Measurements from ENCODE around the gene RAB4A. TPM values are rescaled to one million over a fixed set of nuclear protein-coding genes. Genes with fewer than 3 reads are reported as not detected.
A peak's percentile ranks its signal among the peaks of the same experiment; 100 is the strongest.

RAB4A gene
- total and polyA plus RNA-seq, 2 of the 13 experiments (the other 11 are each of a cell fraction or from before 2014, with no cell fraction given): 56.0 to 80.1 TPM

DNA sequence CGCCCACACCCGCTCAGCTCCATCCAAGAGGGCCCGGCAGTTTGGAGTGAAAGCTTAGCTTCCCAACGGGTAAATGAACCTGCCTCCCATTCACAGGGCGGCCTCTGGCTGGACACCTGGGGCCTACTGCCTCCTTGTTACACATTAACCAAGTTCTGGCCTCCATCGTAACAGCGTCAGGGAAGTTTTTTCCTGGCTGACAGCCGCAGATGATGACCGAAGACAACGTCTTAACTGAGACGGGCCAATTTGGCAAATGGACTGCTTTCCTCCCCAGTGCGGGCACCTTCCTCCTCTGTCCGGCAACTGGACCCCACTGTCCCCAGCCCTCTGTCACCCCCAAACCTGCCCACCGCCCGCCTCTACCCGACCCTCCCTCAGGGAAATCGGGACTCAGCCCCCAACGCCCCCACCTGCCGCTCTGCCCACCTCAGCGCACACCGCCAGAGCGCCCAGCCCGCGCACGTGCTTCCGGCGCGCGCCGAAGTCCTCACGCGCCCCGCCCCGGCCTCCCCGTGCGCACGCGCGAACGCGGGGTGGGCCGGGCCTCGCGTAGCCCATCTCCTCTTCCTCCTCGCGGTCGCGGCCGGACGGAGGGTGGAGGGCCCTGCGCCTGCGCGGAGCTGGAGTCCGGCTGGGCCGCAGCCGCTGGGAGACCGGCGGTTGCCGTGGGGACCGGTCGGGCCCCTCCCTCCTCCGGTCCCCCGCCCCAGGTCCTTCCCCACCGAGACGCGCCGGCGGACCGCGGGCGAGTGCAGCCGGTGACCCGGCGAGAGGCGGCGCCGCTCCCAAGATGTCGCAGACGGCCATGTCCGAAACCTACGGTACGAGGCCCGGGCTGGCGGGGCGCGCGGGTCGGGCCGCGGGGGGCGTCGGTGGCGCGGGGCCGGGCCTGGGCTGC is at the start of gene RAB4A (continued):
- TF ChIP-seq SNAPC2 (CRISPR knock-in tag; IDR thresholded peaks at IDR 0.05) (no peak), ELF3 (CRISPR knock-in tag; IDR thresholded peaks at IDR 0.05) (peak; percentile 93), ZNF563 (CRISPR knock-in tag; IDR thresholded peaks at IDR 0.05) (peak; percentile 98), ZNF224 (CRISPR knock-in tag; IDR thresholded peaks at IDR 0.05) (0 out of 2 replicates have a peak, but pooled peaks have one; percentile 77), REL (CRISPR knock-in tag; conservative IDR thresholded peaks at IDR 0.05) (peak; percentile 87), RBM39 (IDR thresholded peaks at IDR 0.05; ENCODE audit: low read depth, low read length, poor library complexity, severe bottlenecking) (no peak), GLI4 (CRISPR knock-in tag; IDR thresholded peaks at IDR 0.05; ENCODE audit: borderline replicate concordance) (peak; percentile 94; the same call in 1 of the 2 replicates), GABPA (IDR thresholded peaks at IDR 0.05; ENCODE audit: low read depth, low read length) (peak; percentile 64), GABPA (CRISPR knock-in tag; IDR thresholded peaks at IDR 0.05; ENCODE audit: low read depth) (peak; percentile 60), MTA1 (CRISPR knock-in tag; IDR thresholded peaks at IDR 0.05; ENCODE audit: borderline replicate concordance) (peak; percentile 62; the same call in 1 of the 2 replicates), ZNF883 (CRISPR knock-in tag; IDR thresholded peaks at IDR 0.05; ENCODE audit: not compliant biosample characterization) (peak; percentile 93), ZNF274 (CRISPR knock-in tag; IDR thresholded peaks at IDR 0.05) (peak; percentile 86), ZNF616 (CRISPR knock-in tag; IDR thresholded peaks at IDR 0.05; ENCODE audit: low read depth) (peak; percentile 91; the same call in 1 of the 2 replicates), NPAS2 (CRISPR knock-in tag; IDR thresholded peaks at IDR 0.05; ENCODE audit: borderline replicate concordance) (no peak), TGIF2 (CRISPR knock-in tag; IDR thresholded peaks at IDR 0.05) (0 out of 2 replicates have a peak, but pooled peaks have one; percentile 43), POLR2A (IDR thresholded peaks at IDR 0.05; ENCODE audit: insufficient read depth in 1 of 2, low read depth in 2 of 2, low read length in 2 of 2) (peak; percentile 67 to 74), FOXA3 (CRISPR knock-in tag; IDR thresholded peaks at IDR 0.05) (peak; percentile 45), ZNF160 (CRISPR knock-in tag; IDR thresholded peaks at IDR 0.05) (peak; percentile 92), ZNF839 (CRISPR knock-in tag; IDR thresholded peaks at IDR 0.05; ENCODE audit: borderline replicate concordance) (peak; percentile 39; the same call in 1 of the 2 replicates), MED13 (CRISPR knock-in tag; IDR thresholded peaks at IDR 0.05) (peak; percentile 57; the same call in 1 of the 2 replicates)
- TF ChIP-seq, protein P1, sequence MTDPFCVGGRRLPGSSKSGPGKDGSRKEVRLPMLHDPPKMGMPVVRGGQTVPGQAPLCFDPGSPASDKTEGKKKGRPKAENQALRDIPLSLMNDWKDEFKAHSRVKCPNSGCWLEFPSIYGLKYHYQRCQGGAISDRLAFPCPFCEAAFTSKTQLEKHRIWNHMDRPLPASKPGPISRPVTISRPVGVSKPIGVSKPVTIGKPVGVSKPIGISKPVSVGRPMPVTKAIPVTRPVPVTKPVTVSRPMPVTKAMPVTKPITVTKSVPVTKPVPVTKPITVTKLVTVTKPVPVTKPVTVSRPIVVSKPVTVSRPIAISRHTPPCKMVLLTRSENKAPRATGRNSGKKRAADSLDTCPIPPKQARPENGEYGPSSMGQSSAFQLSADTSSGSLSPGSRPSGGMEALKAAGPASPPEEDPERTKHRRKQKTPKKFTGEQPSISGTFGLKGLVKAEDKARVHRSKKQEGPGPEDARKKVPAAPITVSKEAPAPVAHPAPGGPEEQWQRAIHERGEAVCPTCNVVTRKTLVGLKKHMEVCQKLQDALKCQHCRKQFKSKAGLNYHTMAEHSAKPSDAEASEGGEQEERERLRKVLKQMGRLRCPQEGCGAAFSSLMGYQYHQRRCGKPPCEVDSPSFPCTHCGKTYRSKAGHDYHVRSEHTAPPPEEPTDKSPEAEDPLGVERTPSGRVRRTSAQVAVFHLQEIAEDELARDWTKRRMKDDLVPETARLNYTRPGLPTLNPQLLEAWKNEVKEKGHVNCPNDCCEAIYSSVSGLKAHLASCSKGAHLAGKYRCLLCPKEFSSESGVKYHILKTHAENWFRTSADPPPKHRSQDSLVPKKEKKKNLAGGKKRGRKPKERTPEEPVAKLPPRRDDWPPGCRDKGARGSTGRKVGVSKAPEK (CRISPR knock-in tag; IDR thresholded peaks at IDR 0.05; ENCODE audit: borderline replicate concordance): no peak
- TF ChIP-seq, protein P2, sequence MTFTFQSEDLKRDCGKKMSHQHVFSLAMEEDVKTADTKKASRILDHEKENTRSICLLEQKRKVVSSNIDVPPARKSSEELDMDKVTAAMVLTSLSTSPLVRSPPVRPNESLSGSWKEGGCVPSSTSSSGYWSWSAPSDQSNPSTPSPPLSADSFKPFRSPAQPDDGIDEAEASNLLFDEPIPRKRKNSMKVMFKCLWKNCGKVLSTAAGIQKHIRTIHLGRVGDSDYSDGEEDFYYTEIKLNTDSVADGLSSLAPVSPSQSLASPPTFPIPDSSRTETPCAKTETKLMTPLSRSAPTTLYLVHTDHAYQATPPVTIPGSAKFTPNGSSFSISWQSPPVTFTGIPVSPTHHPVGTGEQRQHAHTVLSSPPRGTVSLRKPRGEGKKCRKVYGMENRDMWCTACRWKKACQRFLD (CRISPR knock-in tag; IDR thresholded peaks at IDR 0.05; ENCODE audit: borderline replicate concordance): no peak; the same call in 1 of the 2 replicates
- TF ChIP-seq, protein P3, sequence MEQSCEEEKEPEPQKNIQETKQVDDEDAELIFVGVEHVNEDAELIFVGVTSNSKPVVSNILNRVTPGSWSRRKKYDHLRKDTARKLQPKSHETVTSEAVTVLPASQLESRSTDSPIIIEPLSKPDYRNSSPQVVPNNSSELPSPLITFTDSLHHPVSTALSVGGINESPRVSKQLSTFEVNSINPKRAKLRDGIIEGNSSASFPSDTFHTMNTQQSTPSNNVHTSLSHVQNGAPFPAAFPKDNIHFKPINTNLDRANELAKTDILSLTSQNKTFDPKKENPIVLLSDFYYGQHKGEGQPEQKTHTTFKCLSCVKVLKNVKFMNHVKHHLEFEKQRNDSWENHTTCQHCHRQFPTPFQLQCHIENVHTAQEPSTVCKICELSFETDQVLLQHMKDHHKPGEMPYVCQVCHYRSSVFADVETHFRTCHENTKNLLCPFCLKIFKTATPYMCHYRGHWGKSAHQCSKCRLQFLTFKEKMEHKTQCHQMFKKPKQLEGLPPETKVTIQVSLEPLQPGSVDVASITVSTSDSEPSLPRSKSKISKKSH (CRISPR knock-in tag; IDR thresholded peaks at IDR 0.05; ENCODE audit: borderline replicate concordance): peak; percentile 93; the same call in 1 of the 2 replicates
- TF ChIP-seq, protein P4, sequence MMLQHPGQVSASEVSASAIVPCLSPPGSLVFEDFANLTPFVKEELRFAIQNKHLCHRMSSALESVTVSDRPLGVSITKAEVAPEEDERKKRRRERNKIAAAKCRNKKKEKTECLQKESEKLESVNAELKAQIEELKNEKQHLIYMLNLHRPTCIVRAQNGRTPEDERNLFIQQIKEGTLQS (CRISPR knock-in tag; IDR thresholded peaks at IDR 0.05): 0 out of 2 replicates have a peak, but pooled peaks have one; percentile 17

Data from HepG2 (cell line).